Fibroblast of skin of right biceps (primary cell): ENCODE data around the gene UMAD1.

Experiments
- DNase-seq: peaks from one replicate; pipeline ENCODE4 v3.0.0-alpha.2; 2013

UMAD1 gene

GRCh38 chr7:7695111-7695817 is 54.7 kb downstream of the UMAD1 start:
- DNase-seq, result no peak

GRCh38 chr7:7696458-7697119 is 56.0 kb downstream of the UMAD1 start:
- DNase-seq, result peak; percentile 54

- no peak for DNase-seq
Measured at GRCh38 chr7:7698930-7699329, 58.4 kb downstream of the UMAD1 start.

- no peak for DNase-seq
Measured at GRCh38 chr7:7699380-7699779, 58.8 kb downstream of the UMAD1 start.

- DNase-seq, result no peak
Measured at GRCh38 chr7:7699970-7700369, 59.4 kb downstream of the UMAD1 start.

- no peak for DNase-seq
Measured at GRCh38 chr7:7701527-7701926, 61.0 kb downstream of the UMAD1 start.

- DNase-seq, result peak; percentile 21
Measured at GRCh38 chr7:7702826-7703225, 62.3 kb downstream of the UMAD1 start.

- no peak for DNase-seq
Measured at GRCh38 chr7:7703427-7703826, 62.9 kb downstream of the UMAD1 start.

- no peak for DNase-seq
Measured at GRCh38 chr7:7704867-7705266, 64.3 kb downstream of the UMAD1 start.

- DNase-seq, result no peak
Measured at GRCh38 chr7:7705318-7705717, 64.8 kb downstream of the UMAD1 start.

GRCh38 chr7:7706101-7706511 is 65.6 kb downstream of the UMAD1 start:
- DNase-seq, result no peak

- DNase-seq, result no peak
Measured at GRCh38 chr7:7706556-7707172, 66.1 kb downstream of the UMAD1 start.

- DNase-seq, result no peak
Measured at GRCh38 chr7:7707246-7707645, 66.7 kb downstream of the UMAD1 start.

- peak; percentile 35 for DNase-seq
Measured at GRCh38 chr7:7707806-7708205, 67.3 kb downstream of the UMAD1 start.

GRCh38 chr7:7709291-7709690 is 68.7 kb downstream of the UMAD1 start:
- DNase-seq, result no peak

GRCh38 chr7:7710469-7710868 is 69.9 kb downstream of the UMAD1 start:
- no peak for DNase-seq

- no peak for DNase-seq
Measured at GRCh38 chr7:7713730-7714129, 73.2 kb downstream of the UMAD1 start.

- DNase-seq, result no peak
Measured at GRCh38 chr7:7718492-7718891, 77.9 kb downstream of the UMAD1 start, which contains the start of gene RPA3. Gene RPA3, minus strand, starts transcription at chr7:7718607. Its CDS starts 78,189 bp downstream, at chr7:7640418.

- peak; percentile 71 for DNase-seq
Measured at GRCh38 chr7:7719236-7719635, 78.7 kb downstream of the UMAD1 start.

GRCh38 chr7:7720193-7720592 is 79.6 kb downstream of the UMAD1 start:
- DNase-seq, result no peak

- DNase-seq, result no peak
Measured at GRCh38 chr7:7720750-7721621, 80.4 kb downstream of the UMAD1 start.

- no peak for DNase-seq
Measured at GRCh38 chr7:7731732-7732131, 91.2 kb downstream of the UMAD1 start.

- peak; percentile 15 for DNase-seq
Measured at GRCh38 chr7:7732621-7733281, 92.2 kb downstream of the UMAD1 start.
